MM.1S (cell line): ENCODE results near the gene AMACR.

Experiments
- DNase-seq: peaks from one replicate; pipeline ENCODE4 v3.0.0-alpha.2; 2015
- H2AFZ ChIP-seq: fragments of 300-600 bp; sonication (generic); 2 replicates; pipeline ENCODE4 v1.6.0; 2016; ENCODE audit warnings: antibody characterized with exemption, low read length
- H3F3A ChIP-seq: fragments of 300-600 bp; sonication (generic); 2 replicates; pipeline ENCODE4 v1.6.1; 2016; ENCODE audit warnings: mild to moderate bottlenecking, antibody characterized with exemption, low read length, moderate library complexity, mixed read lengths; ENCODE audit not compliant: insufficient read depth
- H3K27ac ChIP-seq: fragments of 300-600 bp; sonication (generic); 2 replicates; pipeline ENCODE4 v1.5.1; 2016; ENCODE audit warnings: mild to moderate bottlenecking, low read length
- H3K27me3 ChIP-seq: fragments of 300-600 bp; sonication (generic); replicated peaks from 2 replicates; pipeline ENCODE4 v1.6.0; 2016; ENCODE audit warnings: low read length; ENCODE audit not compliant: insufficient read depth
- H3K36me3 ChIP-seq: fragments of 300-600 bp; sonication (generic); replicated peaks from 2 replicates; pipeline ENCODE4 v1.6.1; 2016; ENCODE audit warnings: mild to moderate bottlenecking, low read length, mixed read lengths; ENCODE audit not compliant: insufficient read depth
- H3K4me1 ChIP-seq: fragments of 300-600 bp; sonication (generic); 2 replicates; pipeline ENCODE4 v1.6.1; 2016; ENCODE audit warnings: low read length, mixed read lengths
- H3K4me2 ChIP-seq: fragments of 300-600 bp; sonication (generic); 2 replicates; pipeline ENCODE4 v1.6.0; 2016; ENCODE audit warnings: low read depth, low read length
- H3K4me3 ChIP-seq: fragments of 300-600 bp; sonication (generic); 2 replicates; pipeline ENCODE4 v1.5.1; 2016; ENCODE audit warnings: low read length, mixed read lengths
- H3K79me2 ChIP-seq: fragments of 300-600 bp; sonication (generic); 2 replicates; pipeline ENCODE4 v1.6.1; 2016; ENCODE audit warnings: mixed run types, low read length, mixed read lengths
- H3K9ac ChIP-seq: fragments of 300-600 bp; sonication (generic); 2 replicates; pipeline ENCODE4 v1.6.1; 2016; ENCODE audit warnings: low read length, mixed read lengths
- H3K9me2 ChIP-seq: fragments of 300-600 bp; sonication (generic); replicated peaks from 2 replicates; pipeline ENCODE4 v1.6.1; 2016; ENCODE audit warnings: mild to moderate bottlenecking, low read length, mixed read lengths; ENCODE audit not compliant: insufficient read depth
- H3K9me3 ChIP-seq: fragments of 300-600 bp; sonication (generic); replicated peaks from 2 replicates; pipeline ENCODE4 v1.6.1; 2016; ENCODE audit warnings: mild to moderate bottlenecking, low read length, mixed read lengths; ENCODE audit not compliant: insufficient read depth
- H4K20me1 ChIP-seq: fragments of 300-600 bp; sonication (generic); 2 replicates; pipeline ENCODE4 v1.6.1; 2016; ENCODE audit warnings: mild to moderate bottlenecking, low read length, moderate library complexity, mixed read lengths; ENCODE audit not compliant: insufficient read depth
- CTCF ChIP-seq: fragments of 300-600 bp; sonication (generic); IDR thresholded peaks from 2 replicates; pipeline ENCODE4 v1.5.1; 2016; ENCODE audit warnings: antibody characterized with exemption, low read length, mixed read lengths
- EZH2 ChIP-seq: fragments of 300-600 bp; sonication (generic); optimal IDR thresholded peaks from 2 replicates; pipeline ENCODE3; 2017; ENCODE audit warnings: low read depth, mild to moderate bottlenecking, antibody characterized with exemption, low read length, mixed read lengths
- EZH2phosphoT487 ChIP-seq: fragments of 300-600 bp; sonication (generic); IDR thresholded peaks from 2 replicates; pipeline ENCODE4 v1.6.1; 2018; ENCODE audit warnings: antibody characterized with exemption, low read length

The AMACR gene

DNA sequence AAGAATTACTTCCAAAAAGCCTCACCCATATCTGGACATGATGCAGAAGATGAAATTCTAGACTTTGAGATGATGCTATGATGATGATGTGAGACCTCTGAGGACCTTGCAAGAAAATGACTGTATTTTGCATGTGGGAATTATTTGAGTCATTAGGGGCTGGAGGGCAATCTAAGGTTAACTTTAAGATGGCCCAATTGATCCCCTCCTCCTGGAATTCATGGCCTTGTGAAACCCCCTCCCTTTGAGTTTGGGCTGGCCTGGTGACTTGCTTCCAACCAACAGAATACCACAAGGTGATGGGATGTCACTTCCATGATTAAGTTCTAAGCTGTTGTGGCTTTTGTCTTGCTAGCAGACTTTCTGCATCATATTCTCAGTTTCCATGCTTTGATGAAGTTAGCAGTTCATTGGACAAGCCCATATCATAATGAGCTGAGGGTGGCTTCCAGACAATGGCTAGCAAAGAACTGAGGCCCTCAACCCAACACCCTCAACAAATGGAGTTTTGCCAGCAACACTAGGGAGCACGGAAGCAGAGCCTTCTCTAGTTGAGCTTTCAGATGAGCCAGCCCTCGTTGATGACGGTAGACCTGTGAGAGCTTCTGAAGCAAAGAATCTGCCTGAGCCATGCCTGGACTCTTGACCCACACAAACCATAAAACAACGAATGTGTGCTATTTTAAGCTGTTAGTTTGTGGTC lies 7.4 kb upstream of the AMACR start:
- Histone ChIP-seq H3K27ac (no peak overlapping the region), H2AFZ (no peak overlapping the region), H3K36me3 (no peaks in the 10 kb centered on the region), H3K4me3 (no peak overlapping the region), H3K9me3 (no peaks in the 10 kb centered on the region), H3K9me2 (no peaks in the 10 kb centered on the region), H3K79me2 (no peaks in the 10 kb centered on the region), H3F3A (no peaks in the 10 kb centered on the region), H3K9ac (no peak overlapping the region), H3K4me2 (no peak overlapping the region), H3K4me1 (no peaks in the 10 kb centered on the region), H4K20me1 (no peaks in the 10 kb centered on the region), H3K27me3 (no peaks in the 10 kb centered on the region)
- no peak for TF ChIP-seq EZH2phosphoT487
- no peak for TF ChIP-seq CTCF
- no peak for TF ChIP-seq EZH2
- no peak for DNase-seq

DNA sequence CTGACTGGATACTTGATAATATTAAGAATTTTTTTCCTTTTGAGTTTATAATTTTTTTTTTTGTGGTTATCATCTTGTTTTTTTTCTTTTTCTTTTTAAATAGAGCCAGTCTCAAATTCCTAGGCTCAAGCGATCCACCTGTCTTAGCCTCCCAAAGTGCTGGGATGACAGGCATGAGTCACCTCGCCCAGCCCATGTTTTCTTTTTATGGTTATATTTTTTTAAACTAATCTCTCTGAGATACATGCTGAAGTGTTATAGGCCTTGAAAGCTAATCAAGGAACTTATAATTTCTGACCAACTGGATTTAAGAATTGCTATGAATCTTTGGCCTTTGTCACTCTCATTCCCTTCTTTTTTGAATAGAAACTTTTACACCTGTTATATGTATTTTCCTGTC lies 6.8 kb upstream of the AMACR start:
- Histone ChIP-seq H2AFZ (no peak overlapping the region), H4K20me1 (no peaks in the 10 kb centered on the region), H3K9ac (no peak overlapping the region), H3F3A (no peaks in the 10 kb centered on the region), H3K4me2 (no peak overlapping the region), H3K36me3 (no peaks in the 10 kb centered on the region), H3K4me3 (no peak overlapping the region), H3K4me1 (peaks cover under 1% of the 10 kb centered on the region), H3K27me3 (no peaks in the 10 kb centered on the region), H3K9me3 (no peaks in the 10 kb centered on the region), H3K9me2 (no peaks in the 10 kb centered on the region), H3K27ac (no peak overlapping the region), H3K79me2 (no peaks in the 10 kb centered on the region)
- no peak for DNase-seq
- TF ChIP-seq EZH2 = no peak

DNA sequence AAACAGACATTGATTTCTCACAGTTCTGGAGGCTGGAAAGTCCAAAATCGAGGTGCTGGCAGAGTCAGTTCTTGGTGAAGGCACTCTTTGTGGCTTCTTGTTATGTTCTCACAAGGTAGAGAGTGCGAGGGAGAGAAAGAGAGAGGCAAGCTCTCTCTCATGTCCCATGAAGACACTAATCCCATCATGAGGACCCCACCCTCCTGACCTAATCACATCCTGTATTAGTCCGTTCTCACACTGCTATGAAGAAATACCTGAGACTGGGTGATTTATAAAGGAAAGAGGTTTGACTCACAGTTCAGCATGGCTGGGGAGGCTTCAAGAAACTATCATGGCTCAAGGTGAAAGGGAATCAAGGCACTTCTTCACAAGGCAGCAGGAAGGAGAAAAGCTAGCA lies 5.7 kb upstream of the AMACR start:
- Histone ChIP-seq H3K79me2 (no peaks in the 10 kb centered on the region), H3K27me3 (no peaks in the 10 kb centered on the region), H3F3A (peaks cover 2% of the 10 kb centered on the region), H3K4me1 (peaks cover 8% of the 10 kb centered on the region), H2AFZ (no peak overlapping the region), H3K27ac (no peak overlapping the region), H3K9me3 (no peaks in the 10 kb centered on the region), H4K20me1 (no peaks in the 10 kb centered on the region), H3K9ac (no peak overlapping the region), H3K4me3 (no peak overlapping the region), H3K9me2 (no peaks in the 10 kb centered on the region), H3K4me2 (no peak overlapping the region), H3K36me3 (no peaks in the 10 kb centered on the region)
- no peak for DNase-seq
- TF ChIP-seq EZH2 = no peak
- no peak for TF ChIP-seq EZH2phosphoT487
- no peak for TF ChIP-seq CTCF

GRCh38 chr5:34012791-34013190 lies 4.9 kb upstream of the AMACR start:
- no peak overlapping the region for H3K27ac ChIP-seq
- H3K4me2 ChIP-seq = no peak overlapping the region
- H2AFZ ChIP-seq = no peak overlapping the region
- no peak for TF ChIP-seq EZH2phosphoT487
- no peak for TF ChIP-seq EZH2
- no peak for TF ChIP-seq CTCF
- no peaks in the 10 kb centered on the region for H3K79me2 ChIP-seq
- no peaks in the 10 kb centered on the region for H3K27me3 ChIP-seq
- H3K9ac ChIP-seq = no peak overlapping the region
- H4K20me1 ChIP-seq = no peaks in the 10 kb centered on the region
- peaks cover 10% of the 10 kb centered on the region for H3F3A ChIP-seq
- H3K4me1 ChIP-seq = peaks cover 8% of the 10 kb centered on the region
- H3K9me3 ChIP-seq = no peaks in the 10 kb centered on the region
- no peak overlapping the region for H3K4me3 ChIP-seq
- H3K9me2 ChIP-seq = no peaks in the 10 kb centered on the region
- H3K36me3 ChIP-seq = no peaks in the 10 kb centered on the region
- no peak for DNase-seq
